Smooth muscle cell (in vitro differentiated cells): ENCODE results near the gene TOX2. TPM values are rescaled to one million over a fixed set of nuclear protein-coding genes. Genes with fewer than 3 reads are reported as not detected.

Experiments used
- DNase-seq: peaks from one replicate; lab custom pipeline; 2025; ENCODE audit not compliant: unreplicated experiment; lab: John Stamatoyannopoulos, UW
- H2AFZ ChIP-seq: fragments of 200-600 bp; sonication (generic); 2 replicates; pipeline ENCODE4 v1.6.0; 2016; ENCODE audit warnings: antibody characterized with exemption, low read depth, mild to moderate bottlenecking
- H3F3A ChIP-seq: fragments of 200-600 bp; sonication (generic); 2 replicates; pipeline ENCODE4 v1.6.0; 2017; ENCODE audit warnings: antibody characterized with exemption, low read depth
- H3K27ac ChIP-seq: fragments of 200-600 bp; sonication (generic); 2 replicates; pipeline ENCODE4 v1.5.1; 2016; ENCODE audit warnings: low read depth, mild to moderate bottlenecking
- H3K27me3 ChIP-seq: fragments of 200-600 bp; sonication (generic); 2 replicates; pipeline ENCODE4 v1.6.1; 2016; ENCODE audit warnings: low read depth, mild to moderate bottlenecking
- H3K36me3 ChIP-seq: fragments of 200-600 bp; sonication (generic); 2 replicates; pipeline ENCODE4 v1.5.1; 2016; ENCODE audit warnings: low read depth
- H3K4me1 ChIP-seq: fragments of 200-600 bp; sonication (generic); 2 replicates; pipeline ENCODE4 v1.5.1; 2016; ENCODE audit warnings: low read depth
- H3K4me2 ChIP-seq: fragments of 200-600 bp; sonication (generic); 2 replicates; pipeline ENCODE4 v1.6.0; 2016; ENCODE audit warnings: mild to moderate bottlenecking
- H3K4me3 ChIP-seq: fragments of 200-600 bp; sonication (generic); 2 replicates; pipeline ENCODE4 v1.5.1; 2016; ENCODE audit warnings: mild to moderate bottlenecking
- H3K79me2 ChIP-seq: fragments of 200-600 bp; sonication (generic); 2 replicates; pipeline ENCODE4 v1.6.0; 2016; ENCODE audit warnings: low read depth, mild to moderate bottlenecking
- H3K9ac ChIP-seq: fragments of 200-600 bp; sonication (generic); 2 replicates; pipeline ENCODE4 v1.6.0; 2016; ENCODE audit warnings: low read depth
- H3K9me3 ChIP-seq: fragments of 200-600 bp; sonication (generic); replicated peaks from 2 replicates; pipeline ENCODE4 v1.5.1; 2016; ENCODE audit warnings: low read depth
- H4K20me1 ChIP-seq: fragments of 200-600 bp; sonication (generic); 2 replicates; pipeline ENCODE4 v1.6.0; 2016; ENCODE audit warnings: low read depth
- CTCF ChIP-seq: fragments of 200-600 bp; sonication (generic); IDR thresholded peaks from 2 replicates; pipeline ENCODE4 v1.5.1; 2017; ENCODE audit warnings: borderline replicate concordance, mild to moderate bottlenecking, antibody characterized with exemption; ENCODE audit not compliant: insufficient read depth, poor library complexity, severe bottlenecking
- WGBS: methylation state at CpG from one replicate; pipeline ENCODE4 v1.1.7; 2016; ENCODE audit warnings: low lambda C conversion rate; 5-methylcytosine and 5-hydroxymethylcytosine counted together
- polyA plus RNA-seq: library from polyadenylated mRNA; unstranded; fragments of >200 nt; fragmentation: Nextera tagmentation; extraction: Ambion mirVana; gene quantifications from 2 replicates; pipeline ENCODE4 v1.2.1, GENCODE V29; 2016
- total RNA-seq: library from RNA; depleted of rRNA; stranded (reverse); fragments of >200 nt; gene quantifications from 2 replicates; pipeline ENCODE4 v1.2.3, GENCODE V29; 2014

Gene TOX2
- total and polyA plus RNA-seq, 2 experiments from 2014 or later: 1.1 to 3.8 TPM

- Histone ChIP-seq H2AFZ (no peak overlapping the region), H4K20me1 (no peaks in the 10 kb centered on the region), H3K4me1 (no peaks in the 10 kb centered on the region), H3K9me3 (no peaks in the 10 kb centered on the region), H3K27ac (no peak overlapping the region), H3K27me3 (peaks cover under 1% of the 10 kb centered on the region), H3K79me2 (no peaks in the 10 kb centered on the region), H3K9ac (no peak overlapping the region), H3K4me2 (no peak overlapping the region), H3K36me3 (no peaks in the 10 kb centered on the region), H3F3A (no peaks in the 10 kb centered on the region), H3K4me3 (no peak overlapping the region)
- no peak for TF ChIP-seq CTCF
- no peak for DNase-seq
- 88% methylated on average over 10 of the region's 10 CpGs for WGBS
Measured at GRCh38 chr20:44023515-44024371, 109.1 kb downstream of the TOX2 start.

- Histone ChIP-seq H3K9ac (no peak overlapping the region), H3K79me2 (no peaks in the 10 kb centered on the region), H3K27me3 (peaks cover 7% of the 10 kb centered on the region), H3K4me3 (no peak overlapping the region), H3F3A (no peaks in the 10 kb centered on the region), H4K20me1 (no peaks in the 10 kb centered on the region), H3K36me3 (no peaks in the 10 kb centered on the region), H3K4me2 (no peak overlapping the region), H3K4me1 (no peaks in the 10 kb centered on the region), H3K27ac (no peak overlapping the region), H2AFZ (no peak overlapping the region), H3K9me3 (no peaks in the 10 kb centered on the region)
- TF ChIP-seq CTCF: no peak
- no peak for DNase-seq
- 76% methylated on average over 7 of the region's 7 CpGs for WGBS
Measured at GRCh38 chr20:44024820-44025580, 110.3 kb downstream of the TOX2 start.

GRCh38 chr20:44025756-44026155 is 111.1 kb downstream of the TOX2 start:
- Histone ChIP-seq H3K36me3 (no peaks in the 10 kb centered on the region), H3K27ac (no peak overlapping the region), H3K4me3 (no peak overlapping the region), H3K9me3 (no peaks in the 10 kb centered on the region), H3K9ac (no peak overlapping the region), H3K4me1 (no peaks in the 10 kb centered on the region), H3F3A (no peaks in the 10 kb centered on the region), H4K20me1 (no peaks in the 10 kb centered on the region), H3K79me2 (no peaks in the 10 kb centered on the region), H3K27me3 (peaks cover 7% of the 10 kb centered on the region), H2AFZ (no peak overlapping the region), H3K4me2 (no peak overlapping the region)
- DNase-seq: no peak
- TF ChIP-seq CTCF: no peak
- WGBS: 96% methylated on average over 6 of the region's 6 CpGs
